Measurements from ENCODE around the gene CFAP300.

DNA sequence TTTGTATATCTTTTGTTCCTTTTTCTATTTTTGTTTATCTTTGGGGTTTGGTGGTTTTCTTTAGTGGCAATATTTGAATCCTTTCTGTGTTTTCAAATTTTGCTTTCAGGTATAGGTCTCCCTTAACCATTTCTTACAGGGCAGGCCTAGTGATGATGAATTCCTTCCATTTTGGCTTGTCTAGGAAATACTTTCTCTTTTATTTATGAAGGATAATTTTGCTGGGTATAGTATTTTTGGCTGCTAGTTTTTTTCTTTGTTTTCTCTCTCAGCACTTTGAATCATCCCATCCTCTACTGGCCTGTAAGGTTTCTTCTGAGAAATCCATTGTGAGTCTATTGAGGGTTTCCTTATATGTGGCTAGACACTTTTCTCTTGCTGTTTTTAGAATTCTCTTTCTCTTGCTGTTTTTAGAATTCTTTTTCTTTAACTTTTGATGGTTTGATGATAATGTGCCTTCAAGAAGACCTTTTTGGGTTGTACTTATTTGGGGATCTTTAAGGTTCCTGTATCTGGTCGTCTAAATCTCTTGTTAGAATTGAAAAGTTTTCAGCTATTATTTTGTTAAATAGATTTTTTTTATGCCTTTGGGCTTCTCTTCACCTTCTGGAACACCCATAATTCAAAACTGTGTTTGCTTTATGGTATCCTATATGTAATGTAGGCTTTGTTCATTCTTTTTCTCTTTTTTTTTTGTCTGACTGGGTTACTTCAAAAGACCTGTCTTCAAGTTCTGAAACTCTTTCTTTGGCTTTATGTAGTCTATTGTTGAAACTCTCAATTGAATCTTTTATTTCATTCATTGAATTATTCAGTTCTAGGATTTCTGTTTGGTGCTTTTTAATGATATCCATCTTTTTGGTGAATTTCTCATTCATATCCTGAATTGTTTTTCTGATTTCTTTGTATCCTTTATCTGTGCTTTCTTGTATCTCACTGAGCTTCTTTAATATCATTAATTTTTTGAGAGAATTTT is 24.5 kb downstream of the CFAP300 start:
- TF ChIP-seq, protein P1, sequence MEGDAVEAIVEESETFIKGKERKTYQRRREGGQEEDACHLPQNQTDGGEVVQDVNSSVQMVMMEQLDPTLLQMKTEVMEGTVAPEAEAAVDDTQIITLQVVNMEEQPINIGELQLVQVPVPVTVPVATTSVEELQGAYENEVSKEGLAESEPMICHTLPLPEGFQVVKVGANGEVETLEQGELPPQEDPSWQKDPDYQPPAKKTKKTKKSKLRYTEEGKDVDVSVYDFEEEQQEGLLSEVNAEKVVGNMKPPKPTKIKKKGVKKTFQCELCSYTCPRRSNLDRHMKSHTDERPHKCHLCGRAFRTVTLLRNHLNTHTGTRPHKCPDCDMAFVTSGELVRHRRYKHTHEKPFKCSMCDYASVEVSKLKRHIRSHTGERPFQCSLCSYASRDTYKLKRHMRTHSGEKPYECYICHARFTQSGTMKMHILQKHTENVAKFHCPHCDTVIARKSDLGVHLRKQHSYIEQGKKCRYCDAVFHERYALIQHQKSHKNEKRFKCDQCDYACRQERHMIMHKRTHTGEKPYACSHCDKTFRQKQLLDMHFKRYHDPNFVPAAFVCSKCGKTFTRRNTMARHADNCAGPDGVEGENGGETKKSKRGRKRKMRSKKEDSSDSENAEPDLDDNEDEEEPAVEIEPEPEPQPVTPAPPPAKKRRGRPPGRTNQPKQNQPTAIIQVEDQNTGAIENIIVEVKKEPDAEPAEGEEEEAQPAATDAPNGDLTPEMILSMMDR (IDR thresholded peaks at IDR 0.05), result no peak
- TF ChIP-seq JUNB (IDR thresholded peaks at IDR 0.05) (no peak), CEBPB (IDR thresholded peaks at IDR 0.05) (no peak), CBX8 (IDR thresholded peaks at IDR 0.05) (no peak), FOSL2 (IDR thresholded peaks at IDR 0.05) (no peak), FOSL2 (CRISPR knock-in tag; IDR thresholded peaks at IDR 0.05) (no peak), MYC (IDR thresholded peaks at IDR 0.05; ENCODE audit: borderline replicate concordance, low read length) (no peak)
- TF ChIP-seq, protein P2, sequence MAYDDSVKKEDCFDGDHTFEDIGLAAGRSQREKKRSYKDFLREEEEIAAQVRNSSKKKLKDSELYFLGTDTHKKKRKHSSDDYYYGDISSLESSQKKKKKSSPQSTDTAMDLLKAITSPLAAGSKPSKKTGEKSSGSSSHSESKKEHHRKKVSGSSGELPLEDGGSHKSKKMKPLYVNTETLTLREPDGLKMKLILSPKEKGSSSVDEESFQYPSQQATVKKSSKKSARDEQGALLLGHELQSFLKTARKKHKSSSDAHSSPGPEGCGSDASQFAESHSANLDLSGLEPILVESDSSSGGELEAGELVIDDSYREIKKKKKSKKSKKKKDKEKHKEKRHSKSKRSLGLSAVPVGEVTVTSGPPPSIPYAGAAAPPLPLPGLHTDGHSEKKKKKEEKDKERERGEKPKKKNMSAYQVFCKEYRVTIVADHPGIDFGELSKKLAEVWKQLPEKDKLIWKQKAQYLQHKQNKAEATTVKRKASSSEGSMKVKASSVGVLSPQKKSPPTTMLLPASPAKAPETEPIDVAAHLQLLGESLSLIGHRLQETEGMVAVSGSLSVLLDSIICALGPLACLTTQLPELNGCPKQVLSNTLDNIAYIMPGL (CRISPR knock-in tag; IDR thresholded peaks at IDR 0.05; ENCODE audit: borderline replicate concordance), result no peak

All from A549 (cell line).